ENCODE measurements around the gene CD248. TPM values are rescaled to one million over a fixed set of nuclear protein-coding genes. Genes with fewer than 3 reads are reported as not detected.
"Not testable (repeated sequence)": the region's sequence is repeated elsewhere in the genome, so short reads cannot be mapped to it uniquely, and the experiment has no call there.

CD248 gene
- polyA plus RNA-seq, 6 donors from 2014 or later: 0.09 to 0.39 (median 0.24) TPM; not detected in 1

GRCh38 chr11:66320289-66320688 lies 3.4 kb upstream of the CD248 start:
- H3K4me1 Mint-ChIP-seq: peaks cover 35 to 41% (median 36%) of the 10 kb centered on the region in 3 donors
- ATAC-seq (ENCODE audit: low read depth in 2 of 2); H3K36me3 Mint-ChIP-seq; H3K4me3 Mint-ChIP-seq; H3K27me3 Mint-ChIP-seq; DNase-seq; H3K27ac Mint-ChIP-seq; H3K9me3 Mint-ChIP-seq: not testable (repeated sequence)

- DNase-seq: no peak
- Mint-ChIP-seq H3K27ac (peak overlapping the region; percentile 93 to 98 (median 98)), H3K4me3 (peak overlapping the region in 7 of 8 donors; percentile 46 to 92 (median 86))
These were observed 1.7 kb upstream of the CD248 start for GRCh38 chr11:66318600-66318970.

GRCh38 chr11:66317723-66318599 lies 1.1 kb upstream of the CD248 start:
- Mint-ChIP-seq H3K9me3 (peaks cover 0 to 5% (median 0%) of the 10 kb centered on the region in 7 donors), H3K4me1 (peaks cover 39 to 53% (median 48%) of the 10 kb centered on the region in 3 donors), H3K36me3 (no peaks in the 10 kb centered on the region), H3K27ac (peak overlapping the region; percentile 93 to 98 (median 98)), H3K27me3 (peaks cover 0 to 5% (median 0%) of the 10 kb centered on the region in 3 donors), H3K4me3 (peak overlapping the region; percentile 62 to 92 (median 86))
- peak; percentile 77 for DNase-seq
- ATAC-seq (ENCODE audit: low read depth in 2 of 2): peak; percentile 85 to 87

More at GRCh38 chr11:66318600-66318970, 1.7 kb upstream of the CD248 start:
- Mint-ChIP-seq H3K27me3 (peaks cover 0 to 5% (median 0%) of the 10 kb centered on the region in 3 donors), H3K4me1 (peaks cover 45 to 49% (median 47%) of the 10 kb centered on the region in 3 donors), H3K36me3 (no peaks in the 10 kb centered on the region), H3K9me3 (peaks cover 0 to 5% (median 0%) of the 10 kb centered on the region in 7 donors)
- no peak for ATAC-seq (ENCODE audit: low read depth in 2 of 2)

- peak overlapping the region; percentile 62 to 92 (median 86) for H3K4me3 Mint-ChIP-seq
- H3K9me3 Mint-ChIP-seq: peaks cover 0 to 5% (median 0%) of the 10 kb centered on the region in 7 donors
- DNase-seq: peak; percentile 59
- ATAC-seq (ENCODE audit: low read depth in 2 of 2): peak; percentile 25 to 29
- peak overlapping the region; percentile 93 to 98 (median 98) for H3K27ac Mint-ChIP-seq
- H3K36me3 Mint-ChIP-seq: no peaks in the 10 kb centered on the region
- peaks cover 0 to 1% (median 0%) of the 10 kb centered on the region in 3 donors for H3K27me3 Mint-ChIP-seq
- H3K4me1 Mint-ChIP-seq: peaks cover 35 to 54% (median 51%) of the 10 kb centered on the region in 3 donors
These were observed 478 bp upstream of the CD248 start for GRCh38 chr11:66317322-66317722.

- H3K4me1 Mint-ChIP-seq: peaks cover 35 to 60% (median 54%) of the 10 kb centered on the region in 3 donors
- ATAC-seq (ENCODE audit: low read depth in 2 of 2) (no peak), DNase-seq (no peak)
- H3K4me3 Mint-ChIP-seq: peak overlapping the region in 4 of 8 donors; percentile 2 to 77 (median 60)
- peaks cover 0 to 5% (median 0%) of the 10 kb centered on the region in 7 donors for H3K9me3 Mint-ChIP-seq
- H3K36me3 Mint-ChIP-seq: no peaks in the 10 kb centered on the region
- peak overlapping the region in 5 of 6 donors; percentile 59 to 88 (median 84) for H3K27ac Mint-ChIP-seq
- no peaks in the 10 kb centered on the region for H3K27me3 Mint-ChIP-seq
These were observed 678 bp downstream of the CD248 start for GRCh38 chr11:66315921-66316811.

GRCh38 chr11:66315498-66315885 lies 1.4 kb downstream of the CD248 start:
- peaks cover 35 to 60% (median 54%) of the 10 kb centered on the region in 3 donors for H3K4me1 Mint-ChIP-seq

GRCh38 chr11:66314561-66315497 lies 2.0 kb downstream of the CD248 start:
- DNase-seq (no peak), ATAC-seq (ENCODE audit: low read depth in 2 of 2) (no peak)
- no peaks in the 10 kb centered on the region for H3K36me3 Mint-ChIP-seq
- H3K27me3 Mint-ChIP-seq: no peaks in the 10 kb centered on the region
- no peaks in the 10 kb centered on the region for H3K9me3 Mint-ChIP-seq
- peak overlapping the region in 6 of 8 donors; percentile 41 to 81 (median 77) for H3K4me3 Mint-ChIP-seq
- peaks cover 35 to 60% (median 52%) of the 10 kb centered on the region in 3 donors for H3K4me1 Mint-ChIP-seq
- H3K27ac Mint-ChIP-seq: peak overlapping the region in 5 of 6 donors; percentile 58 to 95 (median 84)

More at GRCh38 chr11:66315498-66315885, 1.4 kb downstream of the CD248 start:
- no peak for ATAC-seq (ENCODE audit: low read depth in 2 of 2)
- DNase-seq: no peak
- Mint-ChIP-seq H3K9me3 (peaks cover 0 to 5% (median 0%) of the 10 kb centered on the region in 7 donors), H3K4me3 (peak overlapping the region in 5 of 8 donors; percentile 2 to 77 (median 57)), H3K36me3 (no peaks in the 10 kb centered on the region), H3K27ac (peak overlapping the region in 5 of 6 donors; percentile 74 to 95 (median 84)), H3K27me3 (no peaks in the 10 kb centered on the region)

GRCh38 chr11:66314186-66314501 lies 2.7 kb downstream of the CD248 start:
- H3K4me3 Mint-ChIP-seq: peak overlapping the region; percentile 47 to 80 (median 58)
- DNase-seq: no peak
- H3K4me1 Mint-ChIP-seq: peaks cover 32 to 56% (median 45%) of the 10 kb centered on the region in 3 donors
- no peaks in the 10 kb centered on the region for H3K27me3 Mint-ChIP-seq
- ATAC-seq (ENCODE audit: low read depth in 2 of 2): no peak
- no peaks in the 10 kb centered on the region for H3K9me3 Mint-ChIP-seq
- H3K36me3 Mint-ChIP-seq: no peaks in the 10 kb centered on the region
- peak overlapping the region in 3 of 6 donors; percentile 58 to 84 (median 75) for H3K27ac Mint-ChIP-seq

GRCh38 chr11:66313321-66314185 lies 3.3 kb downstream of the CD248 start:
- H3K4me3 Mint-ChIP-seq: peak overlapping the region; percentile 80 to 99 (median 93)
- ATAC-seq (ENCODE audit: low read depth in 2 of 2): no peak
- no peaks in the 10 kb centered on the region for H3K36me3 Mint-ChIP-seq
- peak overlapping the region in 4 of 6 donors; percentile 49 to 99 (median 83) for H3K27ac Mint-ChIP-seq
- peaks cover 26 to 50% (median 39%) of the 10 kb centered on the region in 3 donors for H3K4me1 Mint-ChIP-seq
- H3K27me3 Mint-ChIP-seq: no peaks in the 10 kb centered on the region
- DNase-seq: no peak
- no peaks in the 10 kb centered on the region for H3K9me3 Mint-ChIP-seq

- H3K27me3 Mint-ChIP-seq: peaks cover under 1 to 2% (median 2%) of the 10 kb centered on the region in 3 donors
- peak overlapping the region; percentile 80 to 99 (median 96) for H3K4me3 Mint-ChIP-seq
- no peaks in the 10 kb centered on the region for H3K9me3 Mint-ChIP-seq
- peak; percentile 59 to 61 for ATAC-seq (ENCODE audit: low read depth in 2 of 2)
- H3K27ac Mint-ChIP-seq: peak overlapping the region; percentile 84 to 99 (median 98)
- DNase-seq: peak; percentile 96
- H3K36me3 Mint-ChIP-seq: no peaks in the 10 kb centered on the region
- peaks cover 20 to 42% (median 31%) of the 10 kb centered on the region in 3 donors for H3K4me1 Mint-ChIP-seq
These were observed 4.1 kb downstream of the CD248 start for GRCh38 chr11:66312549-66313320.
